ENCODE data around the gene CBS.
"Not testable (repeated sequence)": the region's sequence is repeated elsewhere in the genome, so short reads cannot be mapped to it uniquely, and the experiment has no call there.

GRCh38 chr21:43109006-43109405 lies 33.4 kb upstream of the CBS start:
- not testable (repeated sequence) for TF ChIP-seq CTCF (conservative IDR thresholded peaks at IDR 0.05); EZH2 (IDR thresholded peaks at IDR 0.05; ENCODE audit: low read depth)

All from PC-9 (cell line).